C4-2B (cell line): ENCODE results near the gene GAS2L1.

ENCODE experiments used
- CTCF ChIP-seq: fragments of 450-650 bp; conservative IDR thresholded peaks from 2 replicates; pipeline ENCODE4 v1.5.1; 2017; ENCODE audit warnings: mild to moderate bottlenecking
- ZFX ChIP-seq: fragments of 450-650 bp; IDR thresholded peaks from 2 replicates; pipeline ENCODE4 v1.6.1; 2017

- TF ChIP-seq CTCF (no peak), ZFX (no peak)
Measured at GRCh38 chr22:29317827-29318454, 11.5 kb downstream of the GAS2L1 start.
